Panc1 (cell line): ENCODE results near the gene PRDM7.

ENCODE experiments used
- POLR2AphosphoS5 ChIP-seq: IDR thresholded peaks from 2 replicates; pipeline ENCODE4 v1.6.1; 2012; ENCODE audit warnings: mild to moderate bottlenecking, low read depth, low read length, moderate library complexity
- TF ChIP-seq, protein P1 (sequence below): fragments of 450-650 bp; IDR thresholded peaks from 2 replicates; pipeline ENCODE4 v1.5.1; 2017; ENCODE audit warnings: mild to moderate bottlenecking

GRCh38 chr16:90061437-90061836 is 15.7 kb downstream of the PRDM7 start:
- TF ChIP-seq, protein P1, sequence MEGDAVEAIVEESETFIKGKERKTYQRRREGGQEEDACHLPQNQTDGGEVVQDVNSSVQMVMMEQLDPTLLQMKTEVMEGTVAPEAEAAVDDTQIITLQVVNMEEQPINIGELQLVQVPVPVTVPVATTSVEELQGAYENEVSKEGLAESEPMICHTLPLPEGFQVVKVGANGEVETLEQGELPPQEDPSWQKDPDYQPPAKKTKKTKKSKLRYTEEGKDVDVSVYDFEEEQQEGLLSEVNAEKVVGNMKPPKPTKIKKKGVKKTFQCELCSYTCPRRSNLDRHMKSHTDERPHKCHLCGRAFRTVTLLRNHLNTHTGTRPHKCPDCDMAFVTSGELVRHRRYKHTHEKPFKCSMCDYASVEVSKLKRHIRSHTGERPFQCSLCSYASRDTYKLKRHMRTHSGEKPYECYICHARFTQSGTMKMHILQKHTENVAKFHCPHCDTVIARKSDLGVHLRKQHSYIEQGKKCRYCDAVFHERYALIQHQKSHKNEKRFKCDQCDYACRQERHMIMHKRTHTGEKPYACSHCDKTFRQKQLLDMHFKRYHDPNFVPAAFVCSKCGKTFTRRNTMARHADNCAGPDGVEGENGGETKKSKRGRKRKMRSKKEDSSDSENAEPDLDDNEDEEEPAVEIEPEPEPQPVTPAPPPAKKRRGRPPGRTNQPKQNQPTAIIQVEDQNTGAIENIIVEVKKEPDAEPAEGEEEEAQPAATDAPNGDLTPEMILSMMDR: no peak
- no peak for TF ChIP-seq POLR2AphosphoS5
